ENCODE results near the gene CORO1C. TPM values are rescaled to one million over a fixed set of nuclear protein-coding genes. Genes with fewer than 3 reads are reported as not detected.
"Not testable (repeated sequence)": the region's sequence is repeated elsewhere in the genome, so short reads cannot be mapped to it uniquely, and the experiment has no call there.

Gene CORO1C
- total RNA-seq, 1 donor from 2014 or later: 74.7 TPM

DNA sequence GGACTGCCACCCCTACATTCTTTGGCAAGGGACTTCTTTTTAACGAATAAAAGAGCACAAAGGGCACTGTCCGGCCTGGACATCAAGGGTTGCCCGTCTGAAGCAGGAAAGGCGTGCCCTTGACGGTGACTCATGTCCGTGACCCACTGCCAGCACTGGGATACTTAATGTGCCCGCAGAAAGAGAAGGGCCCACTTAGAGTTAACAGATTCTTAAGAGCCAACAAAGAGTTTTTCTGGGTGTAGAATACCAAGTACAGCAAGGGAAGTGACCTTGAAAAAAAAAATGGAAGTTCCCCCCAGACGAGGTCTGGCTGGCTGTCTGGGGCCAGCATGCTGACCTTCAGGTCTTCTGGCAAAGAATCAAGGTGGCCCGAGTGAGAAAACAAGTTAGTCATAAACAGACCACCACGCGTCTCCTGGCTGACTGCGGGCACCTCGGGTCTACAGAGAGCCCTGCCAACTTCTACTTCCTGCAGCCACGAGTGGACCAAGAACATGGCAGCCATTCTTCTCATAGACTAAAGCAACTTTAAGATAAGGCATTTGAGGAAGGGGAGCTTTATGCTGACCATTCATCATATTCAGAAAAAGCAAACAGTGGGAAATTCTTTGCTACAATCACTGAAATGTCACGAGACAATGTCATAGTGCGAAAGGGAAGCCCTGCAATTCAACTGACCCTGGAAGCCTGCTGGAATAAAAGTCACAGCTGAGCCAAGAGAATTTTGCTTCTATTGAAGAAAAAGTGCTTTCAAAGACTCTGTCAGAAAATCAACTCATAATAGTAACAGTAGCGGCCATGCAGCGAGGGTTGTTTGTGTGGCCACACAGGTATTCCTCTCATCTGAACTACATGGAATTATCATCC, 87.1 kb downstream of the CORO1C start:
- intact Hi-C loops (cut with DNase I): no loop called here
- no peak for DNase-seq (ENCODE audit: low spot score)

DNA sequence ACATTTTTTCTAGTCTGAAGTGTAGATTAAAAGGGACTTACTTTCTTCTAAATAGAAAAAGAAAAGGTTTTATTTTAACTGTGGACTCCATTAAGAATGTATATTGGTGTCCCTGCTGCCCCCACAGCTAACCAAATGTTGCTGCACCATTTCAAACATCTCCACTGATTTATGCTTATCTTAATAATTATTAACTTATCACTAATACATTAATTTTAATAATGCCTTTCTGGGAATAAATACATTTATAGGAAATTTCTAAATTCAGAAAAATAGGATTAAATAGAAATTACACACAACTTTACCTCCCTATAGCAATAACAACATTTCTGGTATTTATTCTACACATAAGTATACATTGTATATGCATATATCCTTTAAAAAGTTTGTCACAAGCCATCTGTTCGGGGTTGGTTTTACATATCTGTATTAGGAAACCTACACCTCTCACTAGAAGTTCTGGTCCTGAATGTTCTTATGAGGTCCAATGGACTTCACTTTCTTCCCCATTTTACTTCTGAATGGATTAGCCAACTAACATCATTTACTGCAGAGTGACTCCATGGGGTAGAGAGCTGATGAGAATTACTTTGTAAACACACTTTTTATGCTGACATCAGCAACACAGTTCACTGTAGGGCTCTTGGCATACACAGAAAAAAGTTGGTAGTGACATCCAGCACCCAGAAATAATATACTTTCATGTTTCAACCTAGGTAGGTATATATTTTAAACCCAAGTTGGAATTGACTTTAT, 88.2 kb downstream of the CORO1C start:
- intact Hi-C loops (cut with DNase I): no loop called here
- no peak for DNase-seq (ENCODE audit: low spot score)

DNA sequence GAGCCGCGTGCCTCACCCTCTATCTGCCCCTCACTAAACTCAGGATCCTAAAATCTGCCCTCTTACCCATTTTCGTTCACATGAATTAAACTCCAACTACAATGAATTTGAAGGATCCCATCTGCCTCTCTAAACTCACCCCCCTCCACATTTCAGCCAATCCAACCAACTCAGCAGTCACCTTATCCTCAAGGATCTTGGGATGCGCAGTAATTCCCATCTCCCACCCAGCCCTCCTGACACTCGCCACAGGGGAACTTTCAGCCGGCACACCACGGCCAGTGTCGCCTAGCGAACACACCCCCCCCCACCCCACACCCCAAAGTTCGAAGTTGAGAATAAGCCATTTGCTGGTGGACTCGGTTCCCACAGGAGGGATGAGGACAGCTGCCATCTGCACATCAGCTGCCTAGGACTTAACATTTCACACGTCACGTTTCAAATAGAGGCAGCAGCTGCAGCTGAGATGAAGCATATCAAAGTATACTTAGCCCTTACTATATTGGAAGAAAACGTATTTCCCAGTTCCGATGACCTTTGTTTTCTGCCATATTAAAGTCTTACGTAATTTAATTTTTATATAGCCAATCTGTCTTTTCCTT, 88.9 kb downstream of the CORO1C start:
- intact Hi-C loops (cut with DNase I): no loop called here
- no peak for DNase-seq (ENCODE audit: low spot score)

DNA sequence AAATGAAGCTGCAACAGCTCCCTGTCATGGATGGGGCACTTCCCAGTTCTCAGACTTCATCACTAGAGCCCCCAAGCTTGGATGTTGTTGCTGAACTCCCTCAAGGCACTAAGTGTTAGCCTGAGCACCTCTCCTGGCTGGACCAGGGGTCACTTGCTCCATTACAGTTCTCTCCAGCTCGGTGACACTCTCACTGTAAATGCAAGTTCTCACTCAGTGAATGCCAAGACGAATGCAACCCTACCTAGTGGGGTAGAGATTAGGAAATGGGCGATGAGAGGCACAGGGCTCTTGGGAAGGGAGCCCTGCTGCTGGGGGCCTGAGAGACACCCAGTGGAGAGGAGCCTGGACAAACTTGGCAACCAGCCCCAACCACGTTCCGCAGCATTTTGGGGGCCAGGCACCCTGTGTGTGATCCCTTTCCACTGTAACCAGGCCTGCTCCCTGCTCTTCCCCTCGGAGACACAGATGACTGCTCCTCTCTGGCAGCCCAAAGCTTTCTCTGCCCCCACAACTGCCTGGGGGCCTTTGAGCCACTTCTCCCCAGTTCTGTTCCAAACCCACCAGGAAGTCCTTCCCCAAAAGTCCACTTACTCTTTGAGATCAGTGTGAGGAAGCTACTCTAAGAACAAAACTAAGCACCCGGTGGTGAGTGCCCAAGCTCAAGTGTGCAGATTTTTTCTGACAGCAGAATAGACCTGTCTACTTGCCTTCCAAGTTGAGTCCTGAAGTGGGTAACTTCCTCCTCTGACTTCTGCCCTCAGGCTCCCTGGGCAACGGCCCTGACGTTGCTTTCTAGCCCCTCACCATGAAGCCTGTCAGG, 89.7 kb downstream of the CORO1C start:
- intact Hi-C loops (cut with DNase I): no loop called here
- no peak for DNase-seq (ENCODE audit: low spot score)

GRCh38 chr12:108640802-108641445, 90.4 kb downstream of the CORO1C start:
- no peak for DNase-seq (ENCODE audit: low spot score)
- intact Hi-C loops (cut with DNase I): no loop called here

DNA sequence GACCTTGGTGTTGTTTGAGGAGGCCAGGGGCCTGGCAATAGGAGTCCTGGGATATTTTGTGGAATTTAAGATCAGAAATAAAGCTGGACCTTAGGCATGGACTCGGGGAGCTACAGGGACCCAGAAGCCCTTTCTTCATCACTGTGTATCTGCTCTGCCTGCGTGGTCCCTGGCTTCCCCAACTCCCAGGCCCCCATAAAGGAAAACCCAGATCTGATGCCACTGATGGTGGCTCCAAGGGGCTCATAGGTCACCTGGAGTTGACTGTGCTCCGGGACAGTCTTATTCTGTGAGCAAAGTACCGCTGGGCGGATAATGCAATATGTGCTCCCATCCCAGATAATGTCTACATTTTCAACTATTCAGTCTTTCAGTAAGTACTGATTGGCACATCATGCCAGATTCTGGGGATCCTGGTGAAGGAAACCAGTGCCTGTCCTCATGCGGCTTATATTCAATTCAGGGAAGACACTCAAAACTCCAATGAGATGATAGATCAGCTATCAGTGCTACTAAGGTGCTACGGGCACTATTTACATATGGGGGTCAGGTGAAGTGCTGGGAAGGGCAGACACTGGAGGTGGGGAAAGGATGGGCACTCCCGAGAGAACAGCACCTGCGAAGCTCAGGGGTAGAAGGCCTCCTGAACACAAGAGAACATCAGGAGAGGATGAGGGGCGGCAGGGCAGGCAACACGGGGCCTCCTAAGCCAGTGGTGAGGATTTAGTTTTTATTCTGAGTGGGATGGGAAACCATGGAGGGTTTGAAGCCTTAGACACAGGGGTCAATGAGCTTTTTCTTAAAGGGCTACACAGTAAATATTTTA, 92.1 kb downstream of the CORO1C start:
- DNase-seq (ENCODE audit: low spot score): no peak
- intact Hi-C loops (cut with DNase I): no loop called here

- intact Hi-C loops (cut with DNase I): no loop called here
- DNase-seq (ENCODE audit: low spot score): no peak
Measured at GRCh38 chr12:108638141-108638827, 93.0 kb downstream of the CORO1C start.

- intact Hi-C loops (cut with DNase I): no loop called here
- DNase-seq (ENCODE audit: low spot score): no peak
Measured at GRCh38 chr12:108637222-108637971, 93.9 kb downstream of the CORO1C start.

DNA sequence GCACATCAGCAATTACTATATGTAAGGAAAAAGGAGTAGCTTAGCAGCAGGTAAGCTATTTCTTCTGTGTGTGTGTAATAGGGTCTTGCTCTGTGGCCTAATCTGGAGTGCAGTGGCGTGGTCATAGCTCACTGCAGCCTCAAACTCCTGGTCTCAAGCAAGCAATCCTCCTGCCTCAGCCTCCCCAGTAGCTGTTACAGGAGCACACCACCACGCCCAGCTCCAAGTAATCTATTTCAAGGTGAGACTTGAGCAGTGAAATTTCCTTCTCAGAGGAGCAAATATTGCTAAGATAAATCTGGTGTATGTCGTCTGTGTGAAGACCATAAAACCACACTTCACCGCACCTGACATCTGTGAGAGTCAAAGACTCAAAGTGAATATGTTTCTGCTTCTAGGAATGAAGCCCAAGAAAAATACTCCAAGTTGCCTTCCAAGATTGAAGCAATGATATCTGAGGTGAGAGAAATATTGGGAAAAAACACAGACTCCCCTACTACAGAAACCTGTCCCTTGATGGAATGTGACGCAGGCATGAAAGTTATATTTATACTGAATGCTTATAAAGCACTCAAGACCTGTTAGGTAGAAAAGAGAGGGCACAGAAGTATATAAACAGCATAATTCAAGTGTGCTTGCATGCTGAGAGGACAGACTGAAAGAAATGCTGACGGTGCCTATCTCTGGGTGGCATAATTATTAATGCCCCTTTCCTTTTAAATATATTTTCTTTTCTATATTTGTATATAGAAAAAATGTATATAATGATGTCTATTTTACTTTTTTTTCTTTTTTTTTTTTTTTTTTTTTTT, 95.1 kb downstream of the CORO1C start:
- no peak for DNase-seq (ENCODE audit: low spot score)
- intact Hi-C loops (cut with DNase I): no loop called here

GRCh38 chr12:108635201-108635996, 95.9 kb downstream of the CORO1C start:
- no peak for DNase-seq (ENCODE audit: low spot score)
- intact Hi-C loops (cut with DNase I): no loop called here

DNA sequence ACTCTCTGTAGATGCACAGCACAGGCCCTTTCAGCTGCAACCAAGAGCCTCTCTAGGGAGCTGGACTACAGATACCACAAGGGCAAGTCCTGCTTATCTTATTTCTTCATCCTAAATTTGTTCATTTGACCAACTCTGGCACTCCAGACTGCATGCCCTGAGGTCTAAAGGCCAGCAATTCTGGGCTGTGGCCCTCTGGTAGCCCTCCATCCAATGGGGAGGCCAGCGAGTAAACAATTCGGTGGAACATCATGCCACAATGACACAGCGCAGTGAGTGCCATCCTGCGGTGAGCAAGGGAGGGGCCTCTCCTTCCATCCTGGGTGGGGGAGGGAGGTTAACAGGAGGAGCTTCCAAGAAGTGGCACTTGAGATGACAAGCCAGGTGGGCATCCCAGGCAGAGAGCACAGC, 97.0 kb downstream of the CORO1C start:
- intact Hi-C loops (cut with DNase I): no loop called here
- peak; percentile 92 for DNase-seq (ENCODE audit: low spot score)

DNA sequence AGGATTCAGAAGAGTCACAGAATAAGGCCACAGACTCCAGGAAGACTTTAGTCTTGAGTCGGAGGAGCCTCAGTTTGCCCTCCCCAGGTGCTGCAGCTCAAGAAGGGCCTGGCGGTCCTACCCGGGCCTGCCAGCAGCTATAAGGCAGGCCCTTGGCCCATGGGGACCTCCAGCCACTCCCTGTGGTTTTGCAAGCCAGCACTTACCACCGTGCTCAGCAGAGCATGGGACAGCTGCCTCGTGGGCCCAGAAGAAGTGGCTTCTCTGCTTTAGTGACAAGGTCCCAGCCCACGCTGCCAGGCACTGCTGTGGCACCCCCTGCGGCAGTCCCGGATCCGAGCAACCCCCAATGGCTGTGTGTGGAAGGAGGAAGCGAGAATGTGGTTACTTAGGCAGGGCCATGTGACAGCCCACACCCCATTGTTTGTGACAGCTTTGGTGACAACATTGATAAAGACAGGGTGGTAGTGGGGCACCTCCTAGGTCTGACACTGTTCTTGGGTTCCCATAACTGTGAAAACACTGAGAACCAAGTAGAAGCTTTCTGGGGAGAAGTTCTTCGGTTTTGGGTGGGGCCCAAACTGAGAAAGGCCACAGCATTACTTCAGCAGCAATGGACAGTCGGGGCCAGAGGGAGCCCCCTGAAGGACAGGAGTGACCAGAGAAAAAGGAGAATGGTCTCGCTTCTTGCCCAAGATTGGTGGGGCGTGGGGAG, 97.6 kb downstream of the CORO1C start, which contains the start of gene SELPLG:
Gene SELPLG (minus strand): TSS at position 361 of the 715 bp plus-strand sequence. CDS start 9,587 bp downstream, outside the sequence.
- intact Hi-C loops (cut with DNase I): no loop called here
- DNase-seq (ENCODE audit: low spot score): peak; percentile 94

DNA sequence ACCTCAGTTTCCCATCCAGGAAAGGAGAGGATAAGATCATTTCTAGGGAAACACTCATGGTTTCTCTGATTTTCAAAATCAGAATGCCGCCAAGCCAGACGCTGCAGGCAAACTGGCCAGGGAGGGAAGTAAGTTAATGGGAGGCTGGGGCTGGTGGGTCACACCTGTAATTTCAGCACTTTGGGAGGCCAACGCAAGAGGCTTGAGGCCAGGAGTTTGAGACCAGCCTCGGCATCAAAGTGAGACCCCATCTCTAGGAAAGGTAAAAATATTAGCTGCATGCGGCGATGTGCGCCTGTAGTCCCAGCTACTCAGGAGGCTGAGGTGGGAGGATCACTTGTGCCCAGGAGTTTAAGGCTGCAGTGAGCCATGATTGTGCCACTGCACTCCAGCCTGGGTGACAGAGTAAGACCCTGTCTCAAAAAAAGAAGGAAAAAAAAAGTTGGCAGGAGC, 98.2 kb downstream of the CORO1C start:
- peak; percentile 69 for DNase-seq (ENCODE audit: low spot score)
- intact Hi-C loops (cut with DNase I): no loop called here

DNA sequence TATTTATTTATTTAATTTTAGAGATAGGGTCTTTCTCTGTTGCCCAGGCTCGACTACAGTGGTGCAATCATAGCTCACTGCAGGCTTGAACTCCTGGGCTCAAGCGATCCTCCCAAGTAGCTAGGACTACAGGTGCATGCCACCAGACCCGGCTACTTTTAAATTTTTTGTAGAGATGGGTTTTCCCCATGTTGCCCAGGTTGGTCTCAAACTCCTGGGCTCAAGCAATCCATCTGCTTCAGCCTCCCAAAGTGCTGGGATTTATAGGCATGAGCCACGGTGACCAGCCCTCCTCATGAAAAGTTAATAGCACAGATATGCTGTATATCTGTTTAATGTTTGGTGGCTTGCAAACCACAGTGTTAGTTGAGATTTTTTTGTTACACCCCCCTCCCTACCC, 100.1 kb downstream of the CORO1C start:
- intact Hi-C loops (cut with DNase I): not testable (repeated sequence)

More for the DNA sequence above, 100.1 kb downstream of the CORO1C start:
- peak; percentile 33 for DNase-seq (ENCODE audit: low spot score)
